Neuron (in vitro differentiated cells): ENCODE data around the gene TSC1.
A peak's percentile ranks its signal among the peaks of the same experiment; 100 is the strongest.
"Not testable (repeated sequence)": the region's sequence is repeated elsewhere in the genome, so short reads cannot be mapped to it uniquely, and the experiment has no call there.

ENCODE experiments used
- H2AFZ ChIP-seq: one replicate; pipeline ENCODE4 v1.6.1; 2013; ENCODE audit warnings: low read depth, mild to moderate bottlenecking, inconsistent platforms, low read length, moderate library complexity
- H3K27me3 ChIP-seq: one replicate; pipeline ENCODE4 v1.6.1; 2013; ENCODE audit warnings: low read length; ENCODE audit not compliant: insufficient read depth
- H3K36me3 ChIP-seq: one replicate; pipeline ENCODE4 v1.6.1; 2013; ENCODE audit warnings: low read length; ENCODE audit not compliant: insufficient read depth
- H3K4me1 ChIP-seq: one replicate; pipeline ENCODE4 v1.6.1; 2013; ENCODE audit warnings: low read length; ENCODE audit not compliant: insufficient read depth
- H3K4me3 ChIP-seq: 2 replicates; pipeline ENCODE4 v1.5.1; 2013; ENCODE audit warnings: mild to moderate bottlenecking, low read length, moderate library complexity
- H3K9me3 ChIP-seq: one replicate; pipeline ENCODE4 v1.6.1; 2013; ENCODE audit warnings: low read length

The TSC1 gene

GRCh38 chr9:132967908-132968307, 23.5 kb upstream of the TSC1 start:
- not testable (repeated sequence) for H3K9me3 ChIP-seq, H3K4me1 ChIP-seq, H3K36me3 ChIP-seq, H2AFZ ChIP-seq, H3K27me3 ChIP-seq, H3K4me3 ChIP-seq

- H3K9me3 ChIP-seq: no peaks in the 10 kb centered on the region
- H2AFZ ChIP-seq: no peak overlapping the region
- H3K27me3 ChIP-seq: no peaks in the 10 kb centered on the region
- peaks cover 8% of the 10 kb centered on the region for H3K4me1 ChIP-seq
- no peaks in the 10 kb centered on the region for H3K36me3 ChIP-seq
- H3K4me3 ChIP-seq: no peak overlapping the region
Measured at GRCh38 chr9:132965478-132965877, 21.1 kb upstream of the TSC1 start.

- Histone ChIP-seq H3K4me3 (no peak overlapping the region), H3K27me3 (no peaks in the 10 kb centered on the region), H2AFZ (no peak overlapping the region), H3K4me1 (no peaks in the 10 kb centered on the region), H3K36me3 (no peaks in the 10 kb centered on the region), H3K9me3 (no peaks in the 10 kb centered on the region)
Measured at GRCh38 chr9:132961002-132961401, 16.6 kb upstream of the TSC1 start.

- no peaks in the 10 kb centered on the region for H3K27me3 ChIP-seq
- no peaks in the 10 kb centered on the region for H3K4me1 ChIP-seq
- no peak overlapping the region for H2AFZ ChIP-seq
- no peaks in the 10 kb centered on the region for H3K9me3 ChIP-seq
- no peaks in the 10 kb centered on the region for H3K36me3 ChIP-seq
- no peak overlapping the region for H3K4me3 ChIP-seq
Measured at GRCh38 chr9:132957805-132958204, 13.4 kb upstream of the TSC1 start.

- no peaks in the 10 kb centered on the region for H3K27me3 ChIP-seq
- H2AFZ ChIP-seq: no peak overlapping the region
Measured at GRCh38 chr9:132955768-132956167, 11.4 kb upstream of the TSC1 start.

GRCh38 chr9:132955123-132955522, 10.7 kb upstream of the TSC1 start:
- no peak overlapping the region for H3K4me3 ChIP-seq
- no peaks in the 10 kb centered on the region for H3K4me1 ChIP-seq
- no peaks in the 10 kb centered on the region for H3K36me3 ChIP-seq
- no peak overlapping the region for H2AFZ ChIP-seq
- no peaks in the 10 kb centered on the region for H3K9me3 ChIP-seq
- no peaks in the 10 kb centered on the region for H3K27me3 ChIP-seq

More at GRCh38 chr9:132955768-132956167, 11.4 kb upstream of the TSC1 start:
- Histone ChIP-seq H3K9me3 (no peaks in the 10 kb centered on the region), H3K4me1 (no peaks in the 10 kb centered on the region), H3K4me3 (no peak overlapping the region), H3K36me3 (no peaks in the 10 kb centered on the region)

GRCh38 chr9:132949709-132950108, 5.3 kb upstream of the TSC1 start:
- no peaks in the 10 kb centered on the region for H3K27me3 ChIP-seq
- peaks cover 12% of the 10 kb centered on the region for H3K4me1 ChIP-seq
- no peaks in the 10 kb centered on the region for H3K9me3 ChIP-seq
- no peaks in the 10 kb centered on the region for H3K36me3 ChIP-seq
- no peak overlapping the region for H3K4me3 ChIP-seq
- no peak overlapping the region for H2AFZ ChIP-seq

GRCh38 chr9:132948482-132949050, 4.2 kb upstream of the TSC1 start:
- no peak overlapping the region for H2AFZ ChIP-seq
- no peaks in the 10 kb centered on the region for H3K27me3 ChIP-seq
- no peaks in the 10 kb centered on the region for H3K9me3 ChIP-seq
- H3K4me1 ChIP-seq: peaks cover 14% of the 10 kb centered on the region
- no peak overlapping the region for H3K4me3 ChIP-seq
- no peaks in the 10 kb centered on the region for H3K36me3 ChIP-seq

- peaks cover 22% of the 10 kb centered on the region for H3K4me1 ChIP-seq
- H3K9me3 ChIP-seq: no peaks in the 10 kb centered on the region
- no peak overlapping the region for H3K4me3 ChIP-seq
- H3K36me3 ChIP-seq: no peaks in the 10 kb centered on the region
- H3K27me3 ChIP-seq: no peaks in the 10 kb centered on the region
- H2AFZ ChIP-seq: no peak overlapping the region
Measured at GRCh38 chr9:132947756-132948155, 3.3 kb upstream of the TSC1 start.

GRCh38 chr9:132946631-132947295, 2.3 kb upstream of the TSC1 start:
- Histone ChIP-seq H3K9me3 (no peaks in the 10 kb centered on the region), H3K4me1 (peaks cover 28% of the 10 kb centered on the region)

GRCh38 chr9:132946211-132946610, 1.8 kb upstream of the TSC1 start:
- peaks cover 28% of the 10 kb centered on the region for H3K4me1 ChIP-seq
- no peak overlapping the region for H3K4me3 ChIP-seq
- no peaks in the 10 kb centered on the region for H3K9me3 ChIP-seq
- no peaks in the 10 kb centered on the region for H3K27me3 ChIP-seq
- no peak overlapping the region for H2AFZ ChIP-seq
- no peaks in the 10 kb centered on the region for H3K36me3 ChIP-seq

More at GRCh38 chr9:132946631-132947295, 2.3 kb upstream of the TSC1 start:
- no peak overlapping the region for H3K4me3 ChIP-seq
- no peak overlapping the region for H2AFZ ChIP-seq
- H3K27me3 ChIP-seq: no peaks in the 10 kb centered on the region
- H3K36me3 ChIP-seq: no peaks in the 10 kb centered on the region

- Histone ChIP-seq H3K36me3 (no peaks in the 10 kb centered on the region), H2AFZ (peak overlapping the region; percentile 82), H3K9me3 (no peaks in the 10 kb centered on the region), H3K4me3 (peak overlapping the region; percentile 91), H3K27me3 (no peaks in the 10 kb centered on the region), H3K4me1 (peaks cover 28% of the 10 kb centered on the region)
Measured at GRCh38 chr9:132945186-132946130, 1.0 kb upstream of the TSC1 start.

- Histone ChIP-seq H3K4me1 (peaks cover 28% of the 10 kb centered on the region), H3K27me3 (no peaks in the 10 kb centered on the region), H2AFZ (peak overlapping the region; percentile 82), H3K9me3 (no peaks in the 10 kb centered on the region), H3K36me3 (no peaks in the 10 kb centered on the region), H3K4me3 (peak overlapping the region; percentile 91)
Measured at GRCh38 chr9:132943651-132944293, 644 bp downstream of the TSC1 start.
